Brain microvascular endothelial cell (primary cell): ENCODE results near the gene EIF3K.

Experiments used
- DNase-seq: peaks from one replicate; pipeline ENCODE4 v3.0.0-alpha.2; 2020
- H3K27ac ChIP-seq: fragments of 250-450 bp; sonication (Bioruptor Pico); 2 replicates; pipeline ENCODE4 v1.5.1; 2020; ENCODE audit warnings: mild to moderate bottlenecking, moderate library complexity
- H3K27me3 ChIP-seq: fragments of 250-450 bp; sonication (Bioruptor Pico); replicated peaks from 2 replicates; pipeline ENCODE4 v1.5.1; 2020; ENCODE audit warnings: mild to moderate bottlenecking
- H3K36me3 ChIP-seq: fragments of 250-450 bp; sonication (Bioruptor Pico); replicated peaks from 2 replicates; pipeline ENCODE4 v1.5.1; 2020; ENCODE audit warnings: mild to moderate bottlenecking
- H3K4me3 ChIP-seq: 2 replicates; pipeline ENCODE4 v1.5.1; 2011; ENCODE audit warnings: low read depth, mild to moderate bottlenecking, control low read depth, low read length, moderate library complexity
- CTCF ChIP-seq: IDR thresholded peaks from 2 replicates; pipeline ENCODE4 v1.5.1; 2011; ENCODE audit warnings: low read depth, mild to moderate bottlenecking, moderate library complexity, low read length, control low read depth, inconsistent platforms; ENCODE audit errors: missing control alignments
- in situ Hi-C: cut with HindIII; loops from 2 replicates; pipeline ENCODE4 v1.10.0; 2017; ENCODE audit warnings: low sequenced_read_pairs, low pct_ligation_motif_present

EIF3K gene

DNA sequence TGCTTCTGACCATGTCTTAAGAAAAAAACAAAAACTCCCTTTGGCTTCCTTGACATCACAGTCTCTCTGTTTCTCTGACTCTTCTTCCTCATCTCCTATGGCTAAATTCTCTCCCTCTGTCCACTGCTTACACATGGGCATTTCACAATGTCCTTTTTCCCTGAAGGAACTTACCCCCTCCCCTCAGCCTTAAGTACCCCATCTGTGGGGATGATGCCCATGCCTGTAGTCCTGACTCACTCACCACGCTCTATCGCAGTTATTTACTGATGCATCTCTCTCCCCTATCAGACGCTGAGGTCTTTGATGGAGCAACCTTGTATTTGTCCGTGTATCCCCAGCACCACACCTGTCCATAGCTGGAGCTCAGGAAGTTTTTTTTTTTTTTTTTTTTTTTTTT lies 60.9 kb downstream of the EIF3K start:
- in situ Hi-C loops, result no loop called here
- Histone ChIP-seq H3K27ac (no peak overlapping the region), H3K36me3 (peaks cover 22% of the 10 kb centered on the region), H3K4me3 (no peak overlapping the region), H3K27me3 (no peaks in the 10 kb centered on the region)
- no peak for DNase-seq
- no peak for TF ChIP-seq CTCF

- in situ Hi-C loops, result no loop called here
- no peak for TF ChIP-seq CTCF
- peaks cover 19% of the 10 kb centered on the region for H3K36me3 ChIP-seq
- H3K27me3 ChIP-seq, result no peaks in the 10 kb centered on the region
- H3K27ac ChIP-seq, result no peak overlapping the region
- no peak overlapping the region for H3K4me3 ChIP-seq
- DNase-seq, result no peak
Observed at GRCh38 chr19:38682195-38682867, 63.3 kb downstream of the EIF3K start.

DNA sequence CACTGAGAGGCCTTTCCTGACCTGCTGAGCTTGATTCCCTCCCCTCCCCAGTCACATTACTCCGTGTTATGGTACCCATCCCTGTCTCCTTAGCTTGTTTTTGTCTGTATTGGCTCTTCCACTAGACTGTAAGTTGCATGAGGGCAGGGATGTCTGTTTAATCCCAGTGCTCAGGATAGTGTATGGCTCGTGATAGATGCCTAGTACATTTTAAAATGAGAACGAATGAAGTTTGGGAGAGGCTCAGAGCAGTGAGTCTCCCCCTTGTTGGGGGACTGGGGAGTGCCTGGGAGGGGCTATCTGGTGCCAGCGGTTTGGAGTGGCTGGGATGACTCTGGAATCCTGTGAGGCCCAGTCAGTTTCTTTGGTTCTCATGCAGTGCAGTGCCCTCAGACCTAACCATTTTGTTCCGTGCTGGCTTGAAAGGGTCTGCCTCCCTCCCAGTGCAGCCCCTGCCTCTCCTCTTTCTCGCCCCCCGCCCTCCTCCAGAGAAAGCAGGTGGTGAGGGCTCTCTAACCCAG lies 63.9 kb downstream of the EIF3K start:
- H3K4me3 ChIP-seq, result no peak overlapping the region
- TF ChIP-seq CTCF, result no peak
- DNase-seq, result no peak
- H3K27ac ChIP-seq, result peak overlapping the region; percentile 90
- in situ Hi-C loops, result no loop called here
- H3K36me3 ChIP-seq, result peaks cover 14% of the 10 kb centered on the region
- no peaks in the 10 kb centered on the region for H3K27me3 ChIP-seq

DNA sequence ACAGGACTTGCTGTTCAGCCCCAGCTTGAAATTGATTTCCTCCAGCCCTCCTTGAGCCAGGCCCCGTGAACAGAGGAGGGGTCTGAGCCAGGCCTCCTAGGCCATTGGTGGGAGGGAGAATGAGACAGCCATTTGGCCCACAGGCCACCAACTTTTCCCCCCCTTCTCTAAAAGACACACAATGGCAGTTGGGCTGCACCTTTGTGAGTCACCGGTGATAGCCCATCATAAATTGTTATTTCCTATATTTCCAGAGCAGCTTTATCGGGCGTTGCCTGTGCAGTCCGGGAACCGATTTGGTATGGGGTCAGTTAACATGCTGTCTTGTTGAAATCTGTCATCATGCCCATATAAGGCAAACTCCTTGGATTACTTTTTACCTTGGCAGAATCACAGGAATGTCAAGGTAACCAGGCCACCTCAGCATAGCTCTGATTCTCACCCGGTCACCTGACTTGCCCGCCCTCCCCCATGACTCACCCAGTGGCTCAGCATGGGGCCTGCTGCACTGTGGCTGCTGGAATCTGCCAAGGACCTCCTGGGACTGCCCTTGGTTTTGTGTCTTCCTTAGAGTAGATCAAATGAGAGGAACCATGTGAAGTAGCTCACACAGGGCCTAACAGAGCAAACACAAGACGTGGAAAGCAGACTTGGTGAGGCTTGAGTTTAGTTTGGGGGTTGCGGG lies 64.5 kb downstream of the EIF3K start:
- in situ Hi-C loops, result no loop called here
- no peaks in the 10 kb centered on the region for H3K27me3 ChIP-seq
- H3K27ac ChIP-seq, result peak overlapping the region; percentile 90
- TF ChIP-seq CTCF, result no peak
- no peak overlapping the region for H3K4me3 ChIP-seq
- peak; percentile 95 for DNase-seq
- peaks cover 10% of the 10 kb centered on the region for H3K36me3 ChIP-seq

GRCh38 chr19:38684078-38684861 lies 65.3 kb downstream of the EIF3K start:
- H3K36me3 ChIP-seq, result peaks cover 9% of the 10 kb centered on the region
- TF ChIP-seq CTCF, result peak; percentile 11
- no peak overlapping the region for H3K4me3 ChIP-seq
- H3K27me3 ChIP-seq, result no peaks in the 10 kb centered on the region
- peak overlapping the region; percentile 90 for H3K27ac ChIP-seq
- DNase-seq, result peak; percentile 70
- in situ Hi-C loops, result no loop called here
